Ovary (tissue), 3 donors: ENCODE results near the gene RSBN1L.

ENCODE experiments used
- CTCF ChIP-seq, 3 donors: fragments of 450-650 bp in 2 of 3; fragments of 200-600 bp in 1 of 3; IDR thresholded peaks; one replicate each; pipeline versions ENCODE4 v1.5.1 to v1.8.0; 2016 to 2022; ENCODE audit warnings: antibody characterized with exemption in 3 of 3, mild to moderate bottlenecking in 1 of 3
- POLR2A ChIP-seq: fragments of 450-650 bp; IDR thresholded peaks from one replicate; pipeline ENCODE4 v1.6.1; 2017; ENCODE audit warnings: antibody characterized with exemption, mild to moderate bottlenecking, moderate library complexity
- donor health status: DM: no; HTN: no; CAD: no.

GRCh38 chr7:77796960-77797359 lies 100.7 kb downstream of the RSBN1L start:
- TF ChIP-seq POLR2A (no peak), CTCF (IDR thresholded peaks at IDR 0.05) (no peak)
